HG03439 (cell line): ENCODE results near the gene DCUN1D3.

ENCODE experiments used
- ATAC-seq: cut with Tn5 transposase; IDR thresholded peaks from one replicate; pipeline ENCODE4 v1.9.1; 2021; ENCODE audit warnings: mild to moderate bottlenecking, moderate library complexity; ENCODE audit not compliant: unreplicated experiment

Gene DCUN1D3

DNA sequence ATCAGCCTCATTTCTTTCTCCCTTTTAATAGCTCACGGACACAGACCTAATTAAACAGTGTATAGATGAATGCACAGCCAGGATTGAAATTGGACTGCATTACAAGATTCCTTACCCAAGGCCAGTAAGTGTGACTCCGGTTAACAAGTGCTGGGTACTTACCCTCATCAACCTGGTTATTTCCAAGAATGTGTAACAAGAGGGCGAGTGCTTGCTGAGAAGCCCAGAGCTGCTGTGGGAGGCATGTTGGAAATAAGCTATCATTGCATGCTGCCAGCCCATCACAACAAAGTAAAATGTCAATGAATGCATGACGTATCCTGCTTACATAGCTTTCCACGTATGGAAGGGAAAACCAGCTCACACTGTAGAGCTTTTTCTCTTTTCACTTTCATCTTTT lies 19.9 kb upstream of the DCUN1D3 start:
- ATAC-seq = no peak

- ATAC-seq = no peak
Observed at GRCh38 chr16:20918486-20919239, 18.5 kb upstream of the DCUN1D3 start.

GRCh38 chr16:20916942-20917341 lies 16.8 kb upstream of the DCUN1D3 start:
- ATAC-seq = no peak

GRCh38 chr16:20916289-20916688 lies 16.1 kb upstream of the DCUN1D3 start:
- no peak for ATAC-seq

DNA sequence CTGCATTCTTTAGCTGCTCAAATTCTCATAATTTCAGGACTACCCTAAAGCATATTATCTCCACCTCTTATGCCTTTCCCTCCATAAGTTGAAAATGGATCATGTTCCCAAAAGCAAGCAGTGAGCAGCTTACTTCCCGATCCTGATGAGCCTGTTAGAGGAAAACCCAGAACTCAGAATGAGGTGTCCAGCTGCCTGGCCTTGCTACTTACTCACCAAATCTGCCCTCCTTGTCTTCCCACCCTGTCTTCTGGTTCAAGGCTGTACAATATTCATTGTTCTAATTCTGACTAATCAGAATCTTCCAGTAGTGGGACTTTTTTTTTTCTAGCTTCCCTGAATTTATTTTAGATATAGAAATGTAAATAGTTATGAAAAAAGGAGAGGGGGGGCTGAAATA lies 11.2 kb upstream of the DCUN1D3 start:
- no peak for ATAC-seq

- no peak for ATAC-seq
Observed at GRCh38 chr16:20910781-20911321, 10.7 kb upstream of the DCUN1D3 start.

GRCh38 chr16:20906341-20907255 lies 6.4 kb upstream of the DCUN1D3 start:
- no peak for ATAC-seq

- no peak for ATAC-seq
Observed at GRCh38 chr16:20905576-20905975, 5.4 kb upstream of the DCUN1D3 start.

DNA sequence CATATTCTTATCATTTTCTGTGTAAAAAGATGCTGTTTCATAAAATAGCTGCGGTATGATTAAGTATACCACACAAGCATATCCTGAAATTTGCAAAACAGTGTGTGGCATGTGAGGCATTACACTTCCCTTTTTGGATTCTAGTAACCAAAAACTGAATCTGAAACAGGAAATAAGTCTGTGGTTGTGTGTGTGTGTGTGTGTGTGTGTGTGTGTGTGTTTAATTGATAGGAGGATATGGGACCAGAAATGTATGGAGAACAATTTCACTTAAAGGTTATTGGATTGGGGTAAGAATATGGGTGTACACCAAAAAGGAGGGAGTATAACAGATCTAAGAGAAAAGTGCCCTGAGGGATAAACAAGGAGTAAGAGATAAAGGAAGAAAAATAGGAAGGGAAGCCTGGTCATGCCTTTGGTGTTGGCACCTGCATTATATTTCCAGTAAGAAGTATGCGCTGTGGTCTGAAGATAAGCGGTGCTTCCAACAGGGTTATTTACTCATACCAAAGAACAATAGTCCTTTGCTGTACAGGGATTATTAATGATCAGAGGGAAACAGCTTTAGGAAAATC lies 4.4 kb upstream of the DCUN1D3 start:
- ATAC-seq = no peak

GRCh38 chr16:20903899-20904506 lies 3.8 kb upstream of the DCUN1D3 start:
- ATAC-seq = no peak

- ATAC-seq = no peak
Observed at GRCh38 chr16:20903116-20903898, 3.1 kb upstream of the DCUN1D3 start.

DNA sequence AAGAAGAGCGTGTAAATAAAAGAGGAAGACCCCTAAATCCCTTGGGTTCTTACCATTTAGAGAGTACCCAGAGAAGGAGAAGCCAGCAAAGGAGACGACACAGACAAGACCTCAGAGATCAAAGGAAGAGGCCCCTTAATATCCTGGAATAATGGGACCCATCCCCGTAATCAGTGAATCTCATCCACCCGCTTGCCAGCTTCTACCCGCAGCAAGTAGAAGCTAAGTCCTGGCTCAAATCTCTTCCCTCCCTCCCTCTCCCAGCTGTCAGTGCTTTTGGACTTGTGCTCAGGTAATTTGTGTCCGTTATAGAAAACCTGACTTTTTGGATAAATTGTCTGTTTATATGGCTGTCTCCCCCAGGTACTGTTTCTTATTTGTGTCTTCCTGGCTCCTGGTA lies 2.3 kb upstream of the DCUN1D3 start:
- ATAC-seq = no peak

- ATAC-seq = no peak
Observed at GRCh38 chr16:20901436-20902112, 1.4 kb upstream of the DCUN1D3 start.

DNA sequence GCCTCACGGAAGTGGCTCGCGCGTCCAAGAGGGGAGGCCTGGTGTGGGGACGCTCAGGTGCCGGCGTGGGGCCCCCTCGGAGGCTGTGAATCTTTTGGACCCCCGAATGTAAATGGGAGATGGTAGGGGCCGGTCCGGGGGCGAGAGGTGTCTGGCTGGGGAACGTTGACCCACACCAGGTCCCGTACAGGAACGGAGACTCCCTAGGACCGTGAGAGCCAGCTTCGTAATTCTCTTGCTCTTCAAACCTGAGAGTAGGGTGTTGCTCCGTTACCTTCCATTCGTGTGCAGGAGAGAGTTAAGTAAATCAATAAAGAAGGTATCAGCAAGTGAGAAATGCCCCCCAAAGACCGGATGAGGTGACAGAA lies 894 bp upstream of the DCUN1D3 start:
- no peak for ATAC-seq

- no peak for ATAC-seq
Observed at GRCh38 chr16:20899477-20900298, 470 bp downstream of the DCUN1D3 start.

DNA sequence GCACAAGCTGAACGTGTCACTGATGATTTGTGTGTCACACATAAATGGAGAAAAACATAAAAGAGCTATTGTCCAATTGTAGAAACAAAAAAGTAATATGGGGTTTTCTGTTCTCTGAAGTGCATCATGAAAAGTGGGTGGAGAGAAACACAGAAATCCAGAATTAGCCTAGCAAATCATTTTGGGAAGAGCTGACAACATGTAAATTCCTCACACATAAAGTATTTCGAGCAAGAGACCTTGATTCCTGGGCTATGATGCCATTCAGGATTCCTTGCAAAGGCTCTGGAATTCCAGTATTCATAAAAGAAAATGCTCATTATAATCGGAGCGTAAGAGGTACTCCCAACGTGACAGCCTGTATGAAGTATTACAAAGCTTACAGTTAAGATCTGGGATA lies 1.1 kb downstream of the DCUN1D3 start:
- ATAC-seq = no peak

GRCh38 chr16:20897922-20898321 lies 2.2 kb downstream of the DCUN1D3 start:
- no peak for ATAC-seq

DNA sequence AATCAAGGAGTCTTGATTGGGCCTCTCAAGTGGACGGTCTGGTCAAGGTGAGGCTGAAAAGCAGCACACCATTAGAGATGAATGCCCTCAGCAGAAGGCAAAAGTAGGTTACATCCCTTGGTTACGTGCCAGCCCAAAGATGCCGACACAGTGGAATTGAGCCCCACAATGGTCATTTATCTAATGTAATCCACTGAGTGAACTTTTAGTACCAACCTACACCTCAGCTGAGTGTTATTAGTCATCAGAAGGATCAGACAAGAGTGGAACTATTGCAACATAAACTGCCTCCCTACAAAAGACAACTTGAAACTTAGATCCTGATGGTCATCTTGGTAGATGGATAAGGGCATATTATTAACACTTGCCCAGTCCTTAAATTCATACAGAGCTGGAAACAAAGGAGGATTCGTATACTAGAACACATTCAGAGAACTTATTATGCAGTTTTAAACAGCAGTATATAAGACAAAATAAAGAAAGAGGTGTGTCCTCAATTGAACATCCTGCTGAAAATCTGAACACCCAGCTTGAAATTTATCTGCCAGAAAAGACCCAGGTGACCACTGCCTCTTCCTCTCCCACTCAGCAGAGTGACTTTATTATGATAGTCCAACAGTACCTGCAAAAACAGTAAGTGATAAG lies 2.8 kb downstream of the DCUN1D3 start:
- ATAC-seq = no peak
